Measurements from ENCODE around the gene ESM1.

Gene ESM1, protein sequence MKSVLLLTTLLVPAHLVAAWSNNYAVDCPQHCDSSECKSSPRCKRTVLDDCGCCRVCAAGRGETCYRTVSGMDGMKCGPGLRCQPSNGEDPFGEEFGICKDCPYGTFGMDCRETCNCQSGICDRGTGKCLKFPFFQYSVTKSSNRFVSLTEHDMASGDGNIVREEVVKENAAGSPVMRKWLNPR

DNA sequence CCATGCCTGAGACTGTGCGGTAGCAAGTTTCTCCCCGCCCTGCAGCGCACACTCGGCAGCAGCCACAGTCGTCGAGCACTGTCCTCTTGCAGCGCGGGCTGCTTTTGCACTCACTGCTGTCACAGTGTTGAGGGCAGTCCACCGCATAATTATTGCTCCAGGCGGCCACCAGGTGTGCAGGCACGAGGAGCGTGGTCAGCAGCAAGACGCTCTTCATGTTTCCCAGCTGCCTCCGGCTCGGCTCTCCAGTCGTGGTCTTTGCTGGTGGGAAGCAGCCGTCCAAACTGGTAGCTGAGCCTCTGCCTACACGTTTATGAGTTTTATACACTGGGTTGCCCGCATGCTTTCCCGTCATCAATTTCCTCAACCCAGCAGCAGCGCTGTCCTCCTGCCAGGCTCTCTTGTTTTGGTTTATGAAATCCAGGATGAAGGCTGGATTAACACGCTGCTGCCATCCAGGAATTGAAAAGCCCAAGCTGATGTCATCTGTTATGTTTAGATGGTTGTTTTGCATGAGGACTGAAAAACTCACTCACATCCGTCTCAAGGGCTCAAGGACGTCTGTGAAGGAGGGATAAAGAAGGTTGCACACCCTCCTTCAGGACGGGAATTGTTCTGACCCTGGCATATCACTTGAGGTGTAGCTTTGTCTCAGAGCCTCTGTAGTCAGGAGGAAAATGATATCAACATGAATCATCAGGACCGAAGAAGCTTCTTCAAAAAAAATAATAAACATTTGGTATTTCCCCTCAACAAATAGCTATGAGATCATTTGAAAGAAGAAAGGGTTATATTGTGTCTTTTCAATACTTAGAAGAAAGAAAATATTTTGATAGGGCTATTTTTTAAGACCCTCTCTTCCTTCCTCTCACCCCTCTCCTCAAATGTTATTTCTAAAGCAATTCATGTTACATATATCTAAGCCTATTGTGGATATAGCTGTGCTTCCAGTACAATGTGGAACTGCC lies at the start of gene ESM1:
ESM1 (minus strand) TSS at position 293 of the 968 bp plus-strand sequence; CDS start at position 217, 76 bp downstream.
- DNase-seq (ENCODE audit: extremely low read depth, low read depth), result peak; percentile 45
- TF ChIP-seq, protein P1, sequence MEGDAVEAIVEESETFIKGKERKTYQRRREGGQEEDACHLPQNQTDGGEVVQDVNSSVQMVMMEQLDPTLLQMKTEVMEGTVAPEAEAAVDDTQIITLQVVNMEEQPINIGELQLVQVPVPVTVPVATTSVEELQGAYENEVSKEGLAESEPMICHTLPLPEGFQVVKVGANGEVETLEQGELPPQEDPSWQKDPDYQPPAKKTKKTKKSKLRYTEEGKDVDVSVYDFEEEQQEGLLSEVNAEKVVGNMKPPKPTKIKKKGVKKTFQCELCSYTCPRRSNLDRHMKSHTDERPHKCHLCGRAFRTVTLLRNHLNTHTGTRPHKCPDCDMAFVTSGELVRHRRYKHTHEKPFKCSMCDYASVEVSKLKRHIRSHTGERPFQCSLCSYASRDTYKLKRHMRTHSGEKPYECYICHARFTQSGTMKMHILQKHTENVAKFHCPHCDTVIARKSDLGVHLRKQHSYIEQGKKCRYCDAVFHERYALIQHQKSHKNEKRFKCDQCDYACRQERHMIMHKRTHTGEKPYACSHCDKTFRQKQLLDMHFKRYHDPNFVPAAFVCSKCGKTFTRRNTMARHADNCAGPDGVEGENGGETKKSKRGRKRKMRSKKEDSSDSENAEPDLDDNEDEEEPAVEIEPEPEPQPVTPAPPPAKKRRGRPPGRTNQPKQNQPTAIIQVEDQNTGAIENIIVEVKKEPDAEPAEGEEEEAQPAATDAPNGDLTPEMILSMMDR (IDR thresholded peaks at IDR 0.05; ENCODE audit: low read depth, low read length), result no peak; the same call in 1 of the 2 replicates

GRCh38 chr5:55033568-55033967 lies 48.2 kb upstream of the ESM1 start:
- TF ChIP-seq, protein P1 (IDR thresholded peaks at IDR 0.05; ENCODE audit: low read depth, low read length), result no peak
- no peak for DNase-seq (ENCODE audit: extremely low read depth, low read depth)

- TF ChIP-seq, protein P1 (IDR thresholded peaks at IDR 0.05; ENCODE audit: low read depth, low read length), result no peak
- DNase-seq (ENCODE audit: extremely low read depth, low read depth), result no peak
Measured at GRCh38 chr5:55031492-55031891, 46.1 kb upstream of the ESM1 start.

DNA sequence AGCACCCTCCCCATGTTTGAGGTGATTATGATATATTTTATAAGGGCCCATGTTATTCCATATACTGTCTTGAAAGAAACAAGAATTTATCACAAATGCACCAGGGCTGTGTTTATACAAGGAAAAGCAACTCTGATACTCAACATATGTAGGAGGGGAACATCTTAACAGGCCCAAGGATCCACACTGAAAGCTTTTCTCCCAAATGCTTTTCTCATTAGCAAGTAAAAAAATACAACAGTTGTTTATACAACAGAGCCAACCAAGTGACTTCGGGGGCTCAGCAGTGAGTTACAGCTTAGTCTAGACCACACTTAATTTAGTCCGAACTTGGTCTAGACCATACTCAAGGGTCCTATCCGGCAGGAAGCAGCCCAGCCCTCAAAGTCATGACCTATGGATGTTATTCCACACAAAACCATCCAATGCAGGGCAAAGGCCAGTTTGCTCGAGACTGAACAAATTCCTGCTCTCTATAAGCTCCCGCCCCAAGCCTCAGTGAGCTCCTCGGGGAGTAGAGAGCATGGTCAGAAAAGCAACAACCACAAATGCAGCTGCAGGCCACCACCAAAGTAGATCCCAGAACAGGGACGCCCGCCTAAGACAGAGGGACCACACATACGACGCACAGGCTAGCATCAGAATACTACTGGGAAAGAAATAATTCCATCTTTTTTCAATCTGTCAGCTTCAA lies 45.4 kb upstream of the ESM1 start:
- no peak for DNase-seq (ENCODE audit: extremely low read depth, low read depth)
- TF ChIP-seq, protein P1 (IDR thresholded peaks at IDR 0.05; ENCODE audit: low read depth, low read length), result no peak

DNA sequence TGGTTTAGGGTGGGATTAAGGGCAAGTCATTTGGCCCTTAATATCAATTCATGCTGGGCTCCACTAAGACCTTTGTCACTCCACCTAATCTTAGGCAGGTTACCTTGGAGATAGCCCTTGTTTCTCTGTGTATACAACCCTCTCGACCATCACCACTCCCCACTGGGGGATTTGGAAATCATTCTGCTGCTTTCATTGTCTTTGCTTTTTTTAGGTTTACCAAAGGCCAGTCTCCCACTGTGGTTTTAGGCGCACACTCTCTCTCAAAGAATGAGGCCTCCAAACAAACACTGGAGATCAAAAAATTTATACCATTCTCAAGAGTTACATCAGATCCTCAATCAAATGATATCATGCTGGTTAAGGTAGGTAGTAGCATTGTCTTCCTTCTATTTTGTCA lies 44.8 kb upstream of the ESM1 start:
- DNase-seq (ENCODE audit: extremely low read depth, low read depth), result no peak
- TF ChIP-seq, protein P1 (IDR thresholded peaks at IDR 0.05; ENCODE audit: low read depth, low read length), result no peak

DNA sequence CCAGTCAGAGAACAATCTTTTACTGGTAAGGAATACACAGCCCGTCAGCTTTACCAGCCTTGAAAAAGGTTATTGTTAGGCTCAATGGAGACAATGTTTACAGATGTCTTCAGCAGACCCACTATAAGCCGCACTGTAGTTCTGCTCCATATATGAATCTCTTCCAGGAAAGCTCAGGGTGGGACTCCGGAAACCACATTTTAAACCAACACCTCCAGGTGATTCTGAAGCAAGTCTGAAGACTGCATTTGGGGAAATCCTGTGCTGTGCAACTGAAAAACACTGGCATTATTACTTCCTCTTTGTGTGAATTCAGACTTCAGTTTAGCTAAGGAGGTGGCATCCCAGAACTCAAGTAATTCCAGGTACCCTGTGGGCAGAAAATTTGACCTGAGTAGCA lies 42.2 kb upstream of the ESM1 start:
- no peak for DNase-seq (ENCODE audit: extremely low read depth, low read depth)
- TF ChIP-seq, protein P1 (IDR thresholded peaks at IDR 0.05; ENCODE audit: low read depth, low read length), result no peak
